Stomach (tissue), 9 donors: ENCODE results near the gene RAB36. TPM values are rescaled to one million over a fixed set of nuclear protein-coding genes. Genes with fewer than 3 reads are reported as not detected.
"Not testable (repeated sequence)": the region's sequence is repeated elsewhere in the genome, so short reads cannot be mapped to it uniquely, and the experiment has no call there.

Experiments used
- DNase-seq, 2 donors: peaks; one replicate each; pipeline versions ENCODE4 v3.0.0 to v3.0.0-alpha.2; 2013 to 2019
- H3K27ac ChIP-seq, 5 donors: fragments of 200-600 bp in 4 of 5; sonication (generic) in 4 of 5; one replicate each; pipeline ENCODE4 v1.5.1; 2013 to 2019; ENCODE audit warnings: mild to moderate bottlenecking in 1 of 5, moderate library complexity in 1 of 5
- H3K27me3 ChIP-seq, 3 donors: fragments of 200-600 bp; sonication (generic); one replicate each; pipeline ENCODE4 v1.5.1; 2017 to 2019; ENCODE audit warnings: mixed run types in 1 of 3
- H3K36me3 ChIP-seq, 4 donors: fragments of 200-600 bp; sonication (generic); 1 replicate in 3 of 4; 2 replicates in 1 of 4; pipeline ENCODE4 v1.5.1; 2016 to 2019
- H3K4me1 ChIP-seq, 4 donors: fragments of 200-600 bp; sonication (generic); one replicate each; pipeline ENCODE4 v1.5.1; 2016 to 2019
- H3K4me3 ChIP-seq, 4 donors: fragments of 200-600 bp; sonication (generic) in 3 of 4; one replicate each; pipeline ENCODE4 v1.5.1; 2016 to 2019; ENCODE audit warnings: mild to moderate bottlenecking in 1 of 4
- H3K9me3 ChIP-seq, 4 donors: fragments of 200-600 bp; sonication (generic); one replicate each; pipeline ENCODE4 v1.5.1; 2016 to 2019
- EP300 ChIP-seq: sonication (generic); formaldehyde crosslinking; IDR thresholded peaks from one replicate; pipeline ENCODE4 v1.6.1; 2017; ENCODE audit warnings: antibody characterized with exemption
- POLR2A ChIP-seq, 4 donors: fragments of 450-650 bp; IDR thresholded peaks; one replicate each; pipeline ENCODE4 v1.6.1; 2016; ENCODE audit warnings: antibody characterized with exemption in 4 of 4, control low read depth in 2 of 4, mild to moderate bottlenecking in 1 of 4, moderate library complexity in 1 of 4
- POLR2AphosphoS5 ChIP-seq, 3 donors: sonication (generic); formaldehyde crosslinking; IDR thresholded peaks; one replicate each; pipeline ENCODE4 v1.6.1; 2016; ENCODE audit warnings: antibody characterized with exemption in 3 of 3
- WGBS, 5 donors: extraction: QIAGEN DNeasy Blood & Tissue Kit in 3 of 5; methylation state at CpG; one replicate each; pipeline versions ENCODE4 v1.1.5 to v1.1.7; 2013 to 2018; 5-methylcytosine and 5-hydroxymethylcytosine counted together
- intact Hi-C: fragments of 100-400 bp; cut with DNase I; formaldehyde crosslinking; loops from one replicate; pipeline ENCODE4 v1.15.1; 2023; ENCODE audit warnings: low total_unique reads
- polyA plus RNA-seq, 3 donors: library from polyadenylated mRNA; stranded (reverse); fragments of 200-250 nt; gene quantifications; one replicate each; pipeline ENCODE4 v1.2.3, GENCODE V29; 2013
- total RNA-seq, 5 donors: library from RNA; depleted of rRNA; stranded (reverse); fragments of >200 nt; gene quantifications; one replicate each; pipeline versions ENCODE4 v1.1.0 to v1.2.3, GENCODE V29; 2014 to 2016
- TF ChIP-seq, protein P1 (sequence below), 7 experiments: fragments of 450-650 bp in 4 of 7; fragments of 200-600 bp in 3 of 7; sonication (generic) in 3 of 7; IDR thresholded peaks; one replicate each; pipeline ENCODE4 v1.5.1; 2016 to 2019; ENCODE audit warnings: antibody characterized with exemption in 7 of 7, control low read depth in 2 of 7, mild to moderate bottlenecking in 1 of 7
- donor health status: healthy with polysubstance abuse.
- donor health status: Bipolar disorder and iron deficiency.
- donor health status: healthy.

The RAB36 gene
- total and polyA plus RNA-seq, 8 donors, result 0.58 to 7.6 (median 1.6) TPM; not detected in 1

DNA sequence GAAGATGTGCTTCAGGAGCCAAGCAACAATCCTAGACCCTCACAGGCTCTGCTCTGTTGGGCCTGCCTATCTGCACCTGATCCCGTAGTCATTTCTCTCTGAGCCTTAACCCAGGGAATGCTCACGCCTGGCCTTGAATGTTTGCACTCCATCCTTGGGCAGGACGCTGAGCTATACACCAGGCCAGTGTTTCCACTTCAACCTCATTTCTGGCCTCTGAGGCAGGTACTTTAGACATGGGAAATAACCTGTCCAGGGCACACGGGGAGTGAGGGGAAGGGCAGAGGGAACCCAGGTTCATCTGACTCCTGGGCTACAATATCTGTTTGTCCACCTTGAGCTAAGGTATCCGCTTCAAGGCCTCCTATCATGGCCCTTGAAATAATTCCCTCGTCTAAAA is 13.3 kb upstream of the RAB36 start:
- H3K27ac ChIP-seq, result no peak overlapping the region
- TF ChIP-seq POLR2AphosphoS5 (IDR thresholded peaks at IDR 0.05) (no peak), POLR2A (IDR thresholded peaks at IDR 0.05) (no peak), EP300 (no peak)
- TF ChIP-seq, protein P1, sequence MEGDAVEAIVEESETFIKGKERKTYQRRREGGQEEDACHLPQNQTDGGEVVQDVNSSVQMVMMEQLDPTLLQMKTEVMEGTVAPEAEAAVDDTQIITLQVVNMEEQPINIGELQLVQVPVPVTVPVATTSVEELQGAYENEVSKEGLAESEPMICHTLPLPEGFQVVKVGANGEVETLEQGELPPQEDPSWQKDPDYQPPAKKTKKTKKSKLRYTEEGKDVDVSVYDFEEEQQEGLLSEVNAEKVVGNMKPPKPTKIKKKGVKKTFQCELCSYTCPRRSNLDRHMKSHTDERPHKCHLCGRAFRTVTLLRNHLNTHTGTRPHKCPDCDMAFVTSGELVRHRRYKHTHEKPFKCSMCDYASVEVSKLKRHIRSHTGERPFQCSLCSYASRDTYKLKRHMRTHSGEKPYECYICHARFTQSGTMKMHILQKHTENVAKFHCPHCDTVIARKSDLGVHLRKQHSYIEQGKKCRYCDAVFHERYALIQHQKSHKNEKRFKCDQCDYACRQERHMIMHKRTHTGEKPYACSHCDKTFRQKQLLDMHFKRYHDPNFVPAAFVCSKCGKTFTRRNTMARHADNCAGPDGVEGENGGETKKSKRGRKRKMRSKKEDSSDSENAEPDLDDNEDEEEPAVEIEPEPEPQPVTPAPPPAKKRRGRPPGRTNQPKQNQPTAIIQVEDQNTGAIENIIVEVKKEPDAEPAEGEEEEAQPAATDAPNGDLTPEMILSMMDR (IDR thresholded peaks at IDR 0.05), result no peak
- H3K9me3 ChIP-seq, result no peaks in the 10 kb centered on the region
- H3K4me3 ChIP-seq, result no peak overlapping the region
- intact Hi-C loops, result loop anchor here (10.0 kb wide), 1 partner anchor 277 kb away; no protein-coding TSS in a partner anchor
- H3K36me3 ChIP-seq, result no peaks in the 10 kb centered on the region
- no peaks in the 10 kb centered on the region for H3K27me3 ChIP-seq
- no peak for DNase-seq
- H3K4me1 ChIP-seq, result peaks cover 0 to 10% (median 5%) of the 10 kb centered on the region in 4 donors
- 67 to 79% (median 69%) methylated on average over 6 of the region's 6 CpGs for WGBS, 5 donors

DNA sequence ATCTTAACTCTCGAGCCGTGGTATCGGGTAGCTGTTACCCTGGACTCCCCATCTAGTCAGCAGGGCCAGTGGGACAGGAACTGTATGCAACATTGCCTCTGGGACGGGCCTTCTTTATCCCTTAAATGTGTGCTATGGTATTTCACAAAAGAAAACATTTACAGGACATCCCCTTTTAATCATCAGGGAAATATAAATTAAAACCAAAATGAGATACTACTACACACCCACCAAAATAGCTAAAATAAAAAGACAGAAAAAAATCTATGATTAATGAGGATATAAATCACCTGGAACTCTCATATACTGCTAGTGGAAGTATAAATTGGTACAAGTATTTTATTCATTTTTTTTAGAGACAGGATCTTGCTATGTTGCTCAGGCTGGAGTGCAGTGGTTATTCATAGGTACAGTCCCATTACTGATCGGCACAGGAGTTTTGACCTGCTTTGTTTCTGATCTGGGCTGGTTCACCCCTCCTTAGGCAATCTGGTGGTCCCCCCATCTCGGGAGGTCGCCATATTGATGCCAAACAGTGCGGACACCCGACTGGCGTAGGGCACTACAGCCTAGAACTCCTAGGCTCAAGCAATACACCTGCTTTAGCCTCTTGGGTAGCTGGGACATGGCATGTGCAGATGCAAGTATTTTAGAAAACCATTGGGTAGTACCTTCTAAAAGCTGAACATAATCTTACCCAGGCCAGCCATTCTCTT is 12.7 kb upstream of the RAB36 start:
- TF ChIP-seq POLR2A (IDR thresholded peaks at IDR 0.05), result no peak
- TF ChIP-seq, protein P1 (IDR thresholded peaks at IDR 0.05), result no peak
- no peak for TF ChIP-seq POLR2AphosphoS5 (IDR thresholded peaks at IDR 0.05)
- TF ChIP-seq EP300, result no peak
- 88 to 94% (median 91%) methylated on average over 10 of the region's 10 CpGs for WGBS, 5 donors
- Histone ChIP-seq H3K27me3 (no peaks in the 10 kb centered on the region), H3K36me3 (no peaks in the 10 kb centered on the region), H3K4me1 (peaks cover 0 to 11% (median 7%) of the 10 kb centered on the region in 4 donors), H3K27ac (no peak overlapping the region), H3K9me3 (no peaks in the 10 kb centered on the region), H3K4me3 (no peak overlapping the region)
- intact Hi-C loops, result loop anchor here (10.0 kb wide), 1 partner anchor 278 kb away; no protein-coding TSS in a partner anchor
- no peak for DNase-seq

DNA sequence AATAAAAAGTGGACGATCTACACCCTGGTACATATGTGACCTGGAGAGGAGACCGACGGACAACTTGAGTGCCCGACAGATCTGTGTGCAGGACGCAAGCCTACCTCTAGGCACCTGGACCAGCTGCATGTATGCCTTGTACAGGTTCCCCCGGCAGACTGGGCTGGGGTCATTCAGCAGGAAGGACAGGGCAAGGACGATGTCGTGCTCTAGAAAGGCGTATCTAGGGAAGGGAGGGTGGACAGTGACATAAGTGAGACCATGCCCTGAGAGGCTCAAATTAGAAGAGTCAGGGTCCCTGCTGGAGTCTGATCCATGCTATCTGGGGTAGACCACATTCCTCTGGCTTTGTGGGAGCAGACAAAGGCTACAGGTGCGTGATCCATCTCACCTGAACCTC is 11.4 kb upstream of the RAB36 start:
- intact Hi-C loops, result loop anchor here (10.0 kb wide), 1 partner anchor 279 kb away; no protein-coding TSS in a partner anchor
- no peaks in the 10 kb centered on the region for H3K36me3 ChIP-seq
- no peaks in the 10 kb centered on the region for H3K9me3 ChIP-seq
- TF ChIP-seq EP300 (no peak), POLR2A (IDR thresholded peaks at IDR 0.05) (no peak), POLR2AphosphoS5 (IDR thresholded peaks at IDR 0.05) (no peak)
- TF ChIP-seq, protein P1 (IDR thresholded peaks at IDR 0.05), result no peak
- peaks cover 0 to 13% (median 2%) of the 10 kb centered on the region in 4 donors for H3K4me1 ChIP-seq
- H3K27ac ChIP-seq, result no peak overlapping the region
- WGBS, 5 donors, result 90 to 95% (median 94%) methylated on average over 6 to 10 of the region's 10 CpGs
- H3K4me3 ChIP-seq, result no peak overlapping the region
- DNase-seq, result no peak
- no peaks in the 10 kb centered on the region for H3K27me3 ChIP-seq

DNA sequence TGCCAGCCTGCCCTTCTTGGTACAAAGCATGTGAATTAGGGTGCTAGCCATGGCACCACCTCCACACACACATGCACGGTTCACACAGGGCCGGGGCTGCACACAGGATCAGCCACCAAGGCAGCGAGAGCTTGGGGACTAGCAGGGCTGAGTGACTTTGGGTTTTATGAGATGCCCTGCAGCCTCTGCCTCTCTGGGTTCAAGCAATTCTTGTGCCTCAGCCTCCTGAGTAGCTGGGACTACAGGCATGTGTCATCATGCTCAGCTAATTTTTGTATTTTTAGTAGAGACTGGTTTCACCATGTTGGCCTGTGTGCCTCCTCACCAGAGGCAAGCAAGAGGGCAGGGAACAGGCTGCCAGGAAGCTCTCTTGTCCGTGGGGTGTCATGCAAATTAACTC is 8.3 kb upstream of the RAB36 start:
- 72 to 100% (median 77%) methylated on average over 3 to 4 of the region's 4 CpGs; no CpG with 5 or more reads in 1 of the 5 donors for WGBS, 5 donors
- Histone ChIP-seq H3K27ac (peak overlapping the region in 1 of 5 donors; percentile 68), H3K4me1 (peaks cover 8 to 21% (median 10%) of the 10 kb centered on the region in 4 donors)
- intact Hi-C loops, result loop anchor here (10.0 kb wide), 1 partner anchor 282 kb away; no protein-coding TSS in a partner anchor
- H3K27me3 ChIP-seq, H3K9me3 ChIP-seq, DNase-seq, H3K4me3 ChIP-seq, H3K36me3 ChIP-seq: not testable (repeated sequence)

DNA sequence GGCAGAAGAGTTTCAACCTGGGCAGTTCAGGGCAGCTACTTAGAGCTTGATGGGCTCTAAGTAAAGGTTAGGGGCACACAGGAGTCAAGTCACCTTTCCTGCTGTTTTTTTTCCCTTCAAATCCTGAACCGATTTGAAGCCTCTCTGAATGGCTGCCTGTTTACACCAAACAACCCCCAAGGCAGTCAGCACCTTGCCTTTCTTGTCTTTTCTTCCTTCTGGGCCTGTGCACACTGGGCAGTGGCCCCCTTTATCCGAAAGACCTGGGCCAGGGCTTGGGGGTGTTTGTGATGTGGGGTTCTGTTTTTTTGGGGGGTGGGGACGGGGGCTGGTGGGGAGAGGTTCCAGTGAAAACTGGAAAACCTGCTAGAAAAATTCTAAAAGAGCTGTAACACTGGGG is 7.8 kb upstream of the RAB36 start:
- no peak for DNase-seq
- no peaks in the 10 kb centered on the region for H3K36me3 ChIP-seq
- H3K27ac ChIP-seq, result peak overlapping the region in 3 of 5 donors; percentile 18 to 68 (median 50)
- no peaks in the 10 kb centered on the region for H3K9me3 ChIP-seq
- peaks cover 12 to 26% (median 15%) of the 10 kb centered on the region in 4 donors for H3K4me1 ChIP-seq
- H3K27me3 ChIP-seq, result no peaks in the 10 kb centered on the region
- no peak overlapping the region for H3K4me3 ChIP-seq
- 52 to 62% (median 53%) methylated on average over 3 of the region's 3 CpGs for WGBS, 5 donors
- TF ChIP-seq POLR2AphosphoS5 (IDR thresholded peaks at IDR 0.05), result no peak
- no peak for TF ChIP-seq POLR2A (IDR thresholded peaks at IDR 0.05)
- TF ChIP-seq, protein P1 (IDR thresholded peaks at IDR 0.05), result no peak
- TF ChIP-seq EP300, result no peak
- intact Hi-C loops, result loop anchor here (10.0 kb wide), 1 partner anchor 283 kb away; no protein-coding TSS in a partner anchor
